HPDE6-E6E7 (cell line): ENCODE measurements around the gene NLRC5.
"Not testable (repeated sequence)": the region's sequence is repeated elsewhere in the genome, so short reads cannot be mapped to it uniquely, and the experiment has no call there.

Experiments used
- DNase-seq: peaks from one replicate; pipeline ENCODE4 v3.0.0; 2011; ENCODE audit warnings: missing footprints; ENCODE audit errors: extremely low spot score

Gene NLRC5

GRCh38 chr16:57072616-57073275 is 83.4 kb downstream of the NLRC5 start:
- DNase-seq: no peak

- DNase-seq: no peak
Measured at GRCh38 chr16:57077714-57078113, 88.4 kb downstream of the NLRC5 start.

- DNase-seq: no peak
Measured at GRCh38 chr16:57081744-57082143, 92.4 kb downstream of the NLRC5 start.

GRCh38 chr16:57082664-57083063 is 93.3 kb downstream of the NLRC5 start:
- no peak for DNase-seq

GRCh38 chr16:57083485-57084126 is 94.2 kb downstream of the NLRC5 start:
- DNase-seq: no peak

- peak; percentile 86 for DNase-seq
Measured at GRCh38 chr16:57084257-57084770, 95.0 kb downstream of the NLRC5 start.

- no peak for DNase-seq
Measured at GRCh38 chr16:57084996-57085395, 95.6 kb downstream of the NLRC5 start.

GRCh38 chr16:57087003-57087402 is 97.6 kb downstream of the NLRC5 start:
- no peak for DNase-seq

- DNase-seq: no peak
Measured at GRCh38 chr16:57089406-57089805, 100.0 kb downstream of the NLRC5 start.

- DNase-seq: peak; percentile 61
Measured at GRCh38 chr16:57091200-57091974, 102.0 kb downstream of the NLRC5 start.

- peak; percentile 59 for DNase-seq
Measured at GRCh38 chr16:57091975-57092785, 102.8 kb downstream of the NLRC5 start, which contains the start of gene CPNE2. CPNE2 (plus strand) TSS chr16:57092583; CDS start chr16:57110743, 18,160 bp downstream.

GRCh38 chr16:57092786-57093411 is 103.5 kb downstream of the NLRC5 start:
- DNase-seq: no peak

- no peak for DNase-seq
Measured at GRCh38 chr16:57093666-57094564, 104.6 kb downstream of the NLRC5 start.

- no peak for DNase-seq
Measured at GRCh38 chr16:57094911-57095310, 105.6 kb downstream of the NLRC5 start.

- no peak for DNase-seq
Measured at GRCh38 chr16:57096192-57096591, 106.8 kb downstream of the NLRC5 start.

- DNase-seq: no peak
Measured at GRCh38 chr16:57096793-57097192, 107.4 kb downstream of the NLRC5 start.

- no peak for DNase-seq
Measured at GRCh38 chr16:57098188-57098841, 109.0 kb downstream of the NLRC5 start.

GRCh38 chr16:57099965-57100364 is 110.6 kb downstream of the NLRC5 start:
- DNase-seq: not testable (repeated sequence)

- no peak for DNase-seq
Measured at GRCh38 chr16:57100445-57100844, 111.1 kb downstream of the NLRC5 start.
